Coronary artery (tissue), 2 donors: ENCODE measurements around the gene SPRY1.

Source experiments
- DNase-seq: peaks from one replicate; pipeline ENCODE4 v3.0.0-alpha.2; 2017; ENCODE audit warnings: low spot score
- H3K27ac ChIP-seq, 2 donors: fragments of 200-600 bp; sonication (generic); one replicate each; pipeline ENCODE4 v1.5.1; 2016 to 2019
- H3K4me3 ChIP-seq: fragments of 200-600 bp; sonication (generic); 2 replicates; pipeline ENCODE4 v1.5.1; 2016; ENCODE audit warnings: mild to moderate bottlenecking, moderate library complexity
- CTCF ChIP-seq: fragments of 200-600 bp; sonication (generic); IDR thresholded peaks from one replicate; pipeline ENCODE4 v1.5.1; 2019; ENCODE audit warnings: antibody characterized with exemption

The SPRY1 gene

GRCh38 chr4:123397144-123398065, 810 bp downstream of the SPRY1 start:
- peak; percentile 82 for DNase-seq
- peak overlapping the region; percentile 92 to 95 for H3K27ac ChIP-seq
- no peak for TF ChIP-seq CTCF
- peak overlapping the region; percentile 85 for H3K4me3 ChIP-seq

- Histone ChIP-seq H3K4me3 (peak overlapping the region; percentile 85), H3K27ac (peak overlapping the region; percentile 92 to 95)
- TF ChIP-seq CTCF = peak; percentile 52
- DNase-seq = peak; percentile 78
Measured at GRCh38 chr4:123398066-123398852, 1.7 kb downstream of the SPRY1 start.

GRCh38 chr4:123398853-123399626, 2.4 kb downstream of the SPRY1 start:
- peak overlapping the region; percentile 92 to 95 for H3K27ac ChIP-seq
- TF ChIP-seq CTCF = no peak
- peak; percentile 78 for DNase-seq
- H3K4me3 ChIP-seq = peak overlapping the region; percentile 85

GRCh38 chr4:123399627-123400358, 3.2 kb downstream of the SPRY1 start:
- no peak for TF ChIP-seq CTCF
- Histone ChIP-seq H3K4me3 (peak overlapping the region; percentile 85), H3K27ac (peak overlapping the region; percentile 92 to 95)
- no peak for DNase-seq

GRCh38 chr4:123401271-123402120, 4.9 kb downstream of the SPRY1 start:
- TF ChIP-seq CTCF = no peak
- DNase-seq = no peak
- peak overlapping the region; percentile 85 for H3K4me3 ChIP-seq
- H3K27ac ChIP-seq = peak overlapping the region; percentile 92 to 95
